HG03354 (cell line): ENCODE measurements around the gene IWS1.

ENCODE experiments used
- ATAC-seq: cut with Tn5 transposase; IDR thresholded peaks from one replicate; pipeline ENCODE4 v1.9.1; 2021; ENCODE audit warnings: mild to moderate bottlenecking; ENCODE audit not compliant: unreplicated experiment, poor library complexity, severe bottlenecking

The IWS1 gene

GRCh38 chr2:127508631-127509034 is 17.7 kb downstream of the IWS1 start:
- no peak for ATAC-seq

- ATAC-seq: no peak
Measured at GRCh38 chr2:127508023-127508630, 18.2 kb downstream of the IWS1 start.

- ATAC-seq: no peak
Measured at GRCh38 chr2:127506510-127506909, 19.8 kb downstream of the IWS1 start.

- ATAC-seq: no peak
Measured at GRCh38 chr2:127504552-127505430, 21.5 kb downstream of the IWS1 start.

GRCh38 chr2:127503491-127503890 is 22.8 kb downstream of the IWS1 start:
- ATAC-seq: no peak

- ATAC-seq: no peak
Measured at GRCh38 chr2:127498386-127498785, 27.9 kb downstream of the IWS1 start.

- no peak for ATAC-seq
Measured at GRCh38 chr2:127490283-127490682, 36.0 kb downstream of the IWS1 start.

GRCh38 chr2:127486247-127487058 is 39.8 kb downstream of the IWS1 start:
- no peak for ATAC-seq

- ATAC-seq: no peak
Measured at GRCh38 chr2:127485694-127486071, 40.6 kb downstream of the IWS1 start.

- ATAC-seq: no peak
Measured at GRCh38 chr2:127485051-127485693, 41.1 kb downstream of the IWS1 start.

- ATAC-seq: no peak
Measured at GRCh38 chr2:127482031-127482430, 44.3 kb downstream of the IWS1 start.

- no peak for ATAC-seq
Measured at GRCh38 chr2:127479866-127480743, 46.2 kb downstream of the IWS1 start.

GRCh38 chr2:127479219-127479825 is 47.0 kb downstream of the IWS1 start:
- ATAC-seq: peak; percentile 68

- ATAC-seq: no peak
Measured at GRCh38 chr2:127475788-127476187, 50.5 kb downstream of the IWS1 start.

- no peak for ATAC-seq
Measured at GRCh38 chr2:127472268-127472667, 54.0 kb downstream of the IWS1 start.

- no peak for ATAC-seq
Measured at GRCh38 chr2:127471286-127471988, 54.9 kb downstream of the IWS1 start.

GRCh38 chr2:127469974-127470373 is 56.3 kb downstream of the IWS1 start:
- ATAC-seq: no peak

GRCh38 chr2:127469051-127469450 is 57.2 kb downstream of the IWS1 start:
- no peak for ATAC-seq
